ENCODE measurements around the gene GADD45A.
A peak's percentile ranks its signal among the peaks of the same experiment; 100 is the strongest.

The GADD45A gene

GRCh38 chr1:67690018-67690363 is 5.0 kb downstream of the GADD45A start:
- no peak for DNase-seq

- no peak for DNase-seq
Observed at GRCh38 chr1:67690411-67690810, 5.4 kb downstream of the GADD45A start.

GRCh38 chr1:67691712-67692111 is 6.7 kb downstream of the GADD45A start:
- no peak for DNase-seq

- no peak for DNase-seq
Observed at GRCh38 chr1:67695963-67696362, 11.0 kb downstream of the GADD45A start.

- no peak for DNase-seq
Observed at GRCh38 chr1:67696708-67697107, 11.7 kb downstream of the GADD45A start.

GRCh38 chr1:67700220-67700619 is 15.2 kb downstream of the GADD45A start:
- DNase-seq: no peak

- DNase-seq: no peak
Observed at GRCh38 chr1:67700692-67701410, 15.8 kb downstream of the GADD45A start.

- no peak for DNase-seq
Observed at GRCh38 chr1:67701876-67702275, 16.9 kb downstream of the GADD45A start.

- no peak for DNase-seq
Observed at GRCh38 chr1:67704351-67704750, 19.4 kb downstream of the GADD45A start.

GRCh38 chr1:67705735-67706453 is 20.9 kb downstream of the GADD45A start:
- no peak for DNase-seq

- no peak for DNase-seq
Observed at GRCh38 chr1:67708606-67709005, 23.6 kb downstream of the GADD45A start.

- no peak for DNase-seq
Observed at GRCh38 chr1:67710417-67710816, 25.4 kb downstream of the GADD45A start.

GRCh38 chr1:67711158-67711854 is 26.3 kb downstream of the GADD45A start:
- DNase-seq: no peak

GRCh38 chr1:67711855-67712212 is 26.8 kb downstream of the GADD45A start:
- peak; percentile 64 for DNase-seq

GRCh38 chr1:67713057-67713846 is 28.3 kb downstream of the GADD45A start:
- peak; percentile 84 for DNase-seq

- no peak for DNase-seq
Observed at GRCh38 chr1:67715819-67716218, 30.8 kb downstream of the GADD45A start.

GRCh38 chr1:67716800-67717199 is 31.8 kb downstream of the GADD45A start:
- DNase-seq: no peak

- no peak for DNase-seq
Observed at GRCh38 chr1:67717876-67718275, 32.9 kb downstream of the GADD45A start.

GRCh38 chr1:67719329-67720196 is 34.6 kb downstream of the GADD45A start:
- no peak for DNase-seq

GRCh38 chr1:67721112-67721511 is 36.1 kb downstream of the GADD45A start:
- DNase-seq: no peak

- no peak for DNase-seq
Observed at GRCh38 chr1:67721650-67722291, 36.8 kb downstream of the GADD45A start.
